Smooth muscle cell (in vitro differentiated cells): Measurements from ENCODE around the gene RIC8A. TPM values are rescaled to one million over a fixed set of nuclear protein-coding genes. Genes with fewer than 3 reads are reported as not detected.

Source experiments
- DNase-seq: peaks from one replicate; lab custom pipeline; 2025; ENCODE audit not compliant: unreplicated experiment; lab: John Stamatoyannopoulos, UW
- H2AFZ ChIP-seq: fragments of 200-600 bp; sonication (generic); 2 replicates; pipeline ENCODE4 v1.6.0; 2016; ENCODE audit warnings: antibody characterized with exemption, low read depth, mild to moderate bottlenecking
- H3F3A ChIP-seq: fragments of 200-600 bp; sonication (generic); 2 replicates; pipeline ENCODE4 v1.6.0; 2017; ENCODE audit warnings: antibody characterized with exemption, low read depth
- H3K27ac ChIP-seq: fragments of 200-600 bp; sonication (generic); 2 replicates; pipeline ENCODE4 v1.5.1; 2016; ENCODE audit warnings: low read depth, mild to moderate bottlenecking
- H3K27me3 ChIP-seq: fragments of 200-600 bp; sonication (generic); 2 replicates; pipeline ENCODE4 v1.6.1; 2016; ENCODE audit warnings: low read depth, mild to moderate bottlenecking
- H3K36me3 ChIP-seq: fragments of 200-600 bp; sonication (generic); 2 replicates; pipeline ENCODE4 v1.5.1; 2016; ENCODE audit warnings: low read depth
- H3K4me1 ChIP-seq: fragments of 200-600 bp; sonication (generic); 2 replicates; pipeline ENCODE4 v1.5.1; 2016; ENCODE audit warnings: low read depth
- H3K4me2 ChIP-seq: fragments of 200-600 bp; sonication (generic); 2 replicates; pipeline ENCODE4 v1.6.0; 2016; ENCODE audit warnings: mild to moderate bottlenecking
- H3K4me3 ChIP-seq: fragments of 200-600 bp; sonication (generic); 2 replicates; pipeline ENCODE4 v1.5.1; 2016; ENCODE audit warnings: mild to moderate bottlenecking
- H3K79me2 ChIP-seq: fragments of 200-600 bp; sonication (generic); 2 replicates; pipeline ENCODE4 v1.6.0; 2016; ENCODE audit warnings: low read depth, mild to moderate bottlenecking
- H3K9ac ChIP-seq: fragments of 200-600 bp; sonication (generic); 2 replicates; pipeline ENCODE4 v1.6.0; 2016; ENCODE audit warnings: low read depth
- H3K9me3 ChIP-seq: fragments of 200-600 bp; sonication (generic); replicated peaks from 2 replicates; pipeline ENCODE4 v1.5.1; 2016; ENCODE audit warnings: low read depth
- H4K20me1 ChIP-seq: fragments of 200-600 bp; sonication (generic); 2 replicates; pipeline ENCODE4 v1.6.0; 2016; ENCODE audit warnings: low read depth
- CTCF ChIP-seq: fragments of 200-600 bp; sonication (generic); IDR thresholded peaks from 2 replicates; pipeline ENCODE4 v1.5.1; 2017; ENCODE audit warnings: borderline replicate concordance, mild to moderate bottlenecking, antibody characterized with exemption; ENCODE audit not compliant: insufficient read depth, poor library complexity, severe bottlenecking
- WGBS: methylation state at CpG from one replicate; pipeline ENCODE4 v1.1.7; 2016; ENCODE audit warnings: low lambda C conversion rate; 5-methylcytosine and 5-hydroxymethylcytosine counted together
- polyA plus RNA-seq: library from polyadenylated mRNA; unstranded; fragments of >200 nt; fragmentation: Nextera tagmentation; extraction: Ambion mirVana; gene quantifications from 2 replicates; pipeline ENCODE4 v1.2.1, GENCODE V29; 2016
- total RNA-seq: library from RNA; depleted of rRNA; stranded (reverse); fragments of >200 nt; gene quantifications from 2 replicates; pipeline ENCODE4 v1.2.3, GENCODE V29; 2014

The RIC8A gene
- total and polyA plus RNA-seq, 2 experiments from 2014 or later, result 71.2 to 120 TPM

- no peak overlapping the region for H2AFZ ChIP-seq
- H3K27me3 ChIP-seq, result no peaks in the 10 kb centered on the region
- H3K27ac ChIP-seq, result no peak overlapping the region
- 96% methylated on average over 7 of the region's 9 CpGs for WGBS
- no peak for DNase-seq
- H3K4me1 ChIP-seq, result no peaks in the 10 kb centered on the region
- H3K36me3 ChIP-seq, result no peaks in the 10 kb centered on the region
- no peak overlapping the region for H3K4me2 ChIP-seq
- no peak overlapping the region for H3K4me3 ChIP-seq
- H3K9me3 ChIP-seq, result no peaks in the 10 kb centered on the region
- H4K20me1 ChIP-seq, result no peaks in the 10 kb centered on the region
- TF ChIP-seq CTCF, result no peak
- H3K9ac ChIP-seq, result no peak overlapping the region
- no peaks in the 10 kb centered on the region for H3F3A ChIP-seq
- H3K79me2 ChIP-seq, result peaks cover 10% of the 10 kb centered on the region
Measured at GRCh38 chr11:223884-224283, 16.4 kb downstream of the RIC8A start.

- Histone ChIP-seq H3K4me2 (no peak overlapping the region), H3K79me2 (peaks cover 10% of the 10 kb centered on the region), H3K4me3 (no peak overlapping the region), H3F3A (no peaks in the 10 kb centered on the region), H3K4me1 (no peaks in the 10 kb centered on the region), H3K9me3 (no peaks in the 10 kb centered on the region), H3K9ac (no peak overlapping the region), H3K27me3 (no peaks in the 10 kb centered on the region), H3K36me3 (no peaks in the 10 kb centered on the region), H3K27ac (no peak overlapping the region), H2AFZ (no peak overlapping the region), H4K20me1 (no peaks in the 10 kb centered on the region)
- 97% methylated on average over 7 of the region's 7 CpGs for WGBS
- no peak for DNase-seq
- TF ChIP-seq CTCF, result no peak
Measured at GRCh38 chr11:224424-224823, 16.9 kb downstream of the RIC8A start.

GRCh38 chr11:225734-226453 lies 18.4 kb downstream of the RIC8A start:
- Histone ChIP-seq H3K79me2 (peaks cover 10% of the 10 kb centered on the region), H3K27ac (no peak overlapping the region), H3K36me3 (no peaks in the 10 kb centered on the region), H4K20me1 (no peaks in the 10 kb centered on the region), H3K4me2 (no peak overlapping the region), H3F3A (no peaks in the 10 kb centered on the region), H3K4me1 (no peaks in the 10 kb centered on the region), H3K9me3 (no peaks in the 10 kb centered on the region), H3K9ac (no peak overlapping the region), H2AFZ (no peak overlapping the region), H3K4me3 (no peak overlapping the region), H3K27me3 (no peaks in the 10 kb centered on the region)
- no peak for TF ChIP-seq CTCF
- WGBS, result 90% methylated on average over 10 of the region's 10 CpGs
- no peak for DNase-seq

GRCh38 chr11:227824-228379 lies 20.4 kb downstream of the RIC8A start:
- Histone ChIP-seq H3K27ac (no peak overlapping the region), H3K9me3 (no peaks in the 10 kb centered on the region), H3K27me3 (no peaks in the 10 kb centered on the region), H3K4me1 (no peaks in the 10 kb centered on the region), H3K79me2 (peaks cover 10% of the 10 kb centered on the region), H4K20me1 (no peaks in the 10 kb centered on the region), H3K4me3 (no peak overlapping the region), H3F3A (no peaks in the 10 kb centered on the region), H3K4me2 (no peak overlapping the region), H3K9ac (no peak overlapping the region), H3K36me3 (no peaks in the 10 kb centered on the region), H2AFZ (no peak overlapping the region)
- no peak for TF ChIP-seq CTCF
- no peak for DNase-seq
- 90% methylated on average over 6 of the region's 6 CpGs for WGBS
